OCI-LY3 (cell line): Measurements from ENCODE around the gene ZNF385A.

ENCODE experiments used
- EZH2phosphoT487 ChIP-seq: fragments of 200-600 bp; shearing (Covaris generic); IDR thresholded peaks from 2 replicates; pipeline ENCODE4 v1.6.1; 2018; ENCODE audit warnings: antibody characterized with exemption, mixed run types, low read depth
- TF ChIP-seq, protein P1 (sequence below): fragments of 200-600, 300-600 bp; sonication (generic); IDR thresholded peaks from 2 replicates; pipeline ENCODE4 v1.5.1; 2014; ENCODE audit warnings: antibody characterized with exemption, low read length, low read depth

DNA sequence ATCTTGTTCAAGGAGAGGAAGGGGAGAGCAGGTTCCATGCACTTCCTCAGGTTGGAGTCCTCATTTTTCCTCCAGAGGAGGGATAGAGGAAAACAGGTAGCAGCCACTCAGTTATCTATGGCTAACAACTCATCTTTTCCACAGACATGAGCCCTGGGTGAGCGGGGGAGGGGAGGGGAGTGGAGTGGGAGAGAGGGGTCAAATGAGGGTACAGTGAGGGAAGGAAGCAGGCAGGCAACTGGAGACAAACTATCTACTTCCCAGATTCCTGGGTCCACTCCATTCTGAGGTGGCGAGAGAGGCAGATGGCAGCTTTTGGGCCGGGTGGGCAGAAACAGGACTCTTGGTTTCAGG lies 2.6 kb upstream of the ZNF385A start:
- TF ChIP-seq, protein P1, sequence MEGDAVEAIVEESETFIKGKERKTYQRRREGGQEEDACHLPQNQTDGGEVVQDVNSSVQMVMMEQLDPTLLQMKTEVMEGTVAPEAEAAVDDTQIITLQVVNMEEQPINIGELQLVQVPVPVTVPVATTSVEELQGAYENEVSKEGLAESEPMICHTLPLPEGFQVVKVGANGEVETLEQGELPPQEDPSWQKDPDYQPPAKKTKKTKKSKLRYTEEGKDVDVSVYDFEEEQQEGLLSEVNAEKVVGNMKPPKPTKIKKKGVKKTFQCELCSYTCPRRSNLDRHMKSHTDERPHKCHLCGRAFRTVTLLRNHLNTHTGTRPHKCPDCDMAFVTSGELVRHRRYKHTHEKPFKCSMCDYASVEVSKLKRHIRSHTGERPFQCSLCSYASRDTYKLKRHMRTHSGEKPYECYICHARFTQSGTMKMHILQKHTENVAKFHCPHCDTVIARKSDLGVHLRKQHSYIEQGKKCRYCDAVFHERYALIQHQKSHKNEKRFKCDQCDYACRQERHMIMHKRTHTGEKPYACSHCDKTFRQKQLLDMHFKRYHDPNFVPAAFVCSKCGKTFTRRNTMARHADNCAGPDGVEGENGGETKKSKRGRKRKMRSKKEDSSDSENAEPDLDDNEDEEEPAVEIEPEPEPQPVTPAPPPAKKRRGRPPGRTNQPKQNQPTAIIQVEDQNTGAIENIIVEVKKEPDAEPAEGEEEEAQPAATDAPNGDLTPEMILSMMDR, result no peak
- TF ChIP-seq EZH2phosphoT487, result no peak
